H9 (cell line): Measurements from ENCODE around the gene SHPK. TPM values are rescaled to one million over a fixed set of nuclear protein-coding genes. Genes with fewer than 3 reads are reported as not detected.

Experiments used
- DNase-seq: peaks from one replicate; pipeline ENCODE4 v3.0.0-alpha.2; 2017
- H2AFZ ChIP-seq: one replicate; pipeline ENCODE4 v1.6.1; 2013; ENCODE audit warnings: mild to moderate bottlenecking, low read length, control low read depth, moderate library complexity
- H2AK5ac ChIP-seq: 2 replicates; pipeline ENCODE4 v1.6.1; 2013; ENCODE audit warnings: low read length, control low read depth, mixed read lengths; ENCODE audit not compliant: insufficient read length
- H2BK120ac ChIP-seq: one replicate; pipeline ENCODE4 v1.6.1; 2013; ENCODE audit warnings: low read depth, mild to moderate bottlenecking, low read length, control low read depth, inconsistent platforms; ENCODE audit not compliant: poor library complexity, severe bottlenecking
- H2BK12ac ChIP-seq: 2 replicates; pipeline ENCODE4 v1.6.1; 2013; ENCODE audit warnings: low read length, control low read depth, mixed read lengths, low read depth; ENCODE audit not compliant: insufficient read length
- H2BK15ac ChIP-seq: 2 replicates; pipeline ENCODE4 v1.6.1; 2013; ENCODE audit warnings: low read depth, low read length, control low read depth
- H2BK20ac ChIP-seq: one replicate; pipeline ENCODE4 v1.6.1; 2013; ENCODE audit warnings: low read depth, mild to moderate bottlenecking, low read length, control low read depth, inconsistent platforms; ENCODE audit not compliant: poor library complexity, severe bottlenecking
- H2BK5ac ChIP-seq: 2 replicates; pipeline ENCODE4 v1.6.1; 2013; ENCODE audit warnings: low read length, control low read depth, mixed read lengths; ENCODE audit not compliant: insufficient read length
- H3K14ac ChIP-seq: 2 replicates; pipeline ENCODE4 v1.6.1; 2013; ENCODE audit warnings: low read length, control low read depth; ENCODE audit not compliant: insufficient read depth
- H3K18ac ChIP-seq: 2 replicates; pipeline ENCODE4 v1.6.1; 2013; ENCODE audit warnings: low read depth, mild to moderate bottlenecking, mixed read lengths, low read length, control low read depth; ENCODE audit not compliant: insufficient read length
- H3K23ac ChIP-seq: 2 replicates; pipeline ENCODE4 v1.6.1; 2013; ENCODE audit warnings: low read length, control low read depth, mixed read lengths, low read depth; ENCODE audit not compliant: insufficient read length
- H3K23me2 ChIP-seq: 2 replicates; pipeline ENCODE4 v1.6.1; 2013; ENCODE audit warnings: low read depth, mild to moderate bottlenecking, mixed read lengths, low read length, control low read depth; ENCODE audit not compliant: insufficient read length, poor library complexity, severe bottlenecking
- H3K27ac ChIP-seq: 2 replicates; pipeline ENCODE4 v1.5.1; 2013; ENCODE audit warnings: low read length, control low read depth, mixed read lengths, low read depth; ENCODE audit not compliant: insufficient read length
- H3K27me3 ChIP-seq: 2 replicates; pipeline ENCODE4 v1.6.1; 2013; ENCODE audit warnings: low read length, control low read depth, inconsistent platforms; ENCODE audit not compliant: insufficient read depth
- H3K4ac ChIP-seq: 2 replicates; pipeline ENCODE4 v1.6.1; 2013; ENCODE audit warnings: low read depth, mild to moderate bottlenecking, control low read depth, inconsistent platforms, low read length, moderate library complexity
- H3K4me1 ChIP-seq: 2 replicates; pipeline ENCODE4 v1.6.1; 2013; ENCODE audit warnings: low read length, control low read depth, inconsistent platforms; ENCODE audit not compliant: insufficient read depth
- H3K4me2 ChIP-seq: 2 replicates; pipeline ENCODE4 v1.6.1; 2013; ENCODE audit warnings: low read length, control low read depth, mixed read lengths; ENCODE audit not compliant: insufficient read length, insufficient read depth
- H3K56ac ChIP-seq: 2 replicates; pipeline ENCODE4 v1.6.1; 2013; ENCODE audit warnings: low read depth, mild to moderate bottlenecking, mixed read lengths, low read length, control low read depth; ENCODE audit not compliant: insufficient read length
- H3K79me1 ChIP-seq: 2 replicates; pipeline ENCODE4 v1.6.1; 2013; ENCODE audit warnings: low read depth, mild to moderate bottlenecking, moderate library complexity, low read length, control low read depth, inconsistent platforms; ENCODE audit not compliant: insufficient read depth, poor library complexity, severe bottlenecking
- H3K79me2 ChIP-seq: 2 replicates; pipeline ENCODE4 v1.6.1; 2013; ENCODE audit warnings: low read length, control low read depth, inconsistent platforms; ENCODE audit not compliant: insufficient read depth
- H3K9ac ChIP-seq: 2 replicates; pipeline ENCODE4 v1.6.1; 2013; ENCODE audit warnings: low read length, control low read depth, mixed read lengths; ENCODE audit not compliant: insufficient read length; ENCODE audit errors: extremely low read depth
- H3K9me3 ChIP-seq: one replicate; pipeline ENCODE4 v1.6.1; 2013; ENCODE audit warnings: low read depth, low read length, inconsistent platforms; ENCODE audit not compliant: control insufficient read depth
- H3T11ph ChIP-seq: one replicate; pipeline ENCODE4 v1.6.1; 2013; ENCODE audit warnings: mild to moderate bottlenecking, low read length, control low read depth, inconsistent platforms
- H4K20me1 ChIP-seq: one replicate; pipeline ENCODE4 v1.6.1; 2013; ENCODE audit not compliant: control insufficient read depth, insufficient read length, insufficient read depth
- H4K5ac ChIP-seq: 2 replicates; pipeline ENCODE4 v1.6.1; 2013; ENCODE audit warnings: low read depth, mild to moderate bottlenecking, mixed read lengths, low read length, control low read depth; ENCODE audit not compliant: insufficient read length
- H4K8ac ChIP-seq: replicated peaks from 2 replicates; pipeline ENCODE4 v1.6.1; 2013; ENCODE audit warnings: low read length, control low read depth, mixed read lengths, low read depth; ENCODE audit not compliant: insufficient read length
- H4K91ac ChIP-seq: 2 replicates; pipeline ENCODE4 v1.6.1; 2013; ENCODE audit warnings: low read depth, mild to moderate bottlenecking, moderate library complexity, mixed read lengths, low read length, control low read depth; ENCODE audit not compliant: insufficient read length
- H3K27ac Mint-ChIP-seq, 3 experiments: 2 replicates in 2 of 3; 3 replicates in 1 of 3; pipeline ENCODE4 v1.8.0; 2020 to 2021; ENCODE audit warnings: mixed read lengths in 3 of 3, mild to moderate bottlenecking in 1 of 3, moderate library complexity in 1 of 3
- H3K27me3 Mint-ChIP-seq: 2 replicates; pipeline ENCODE4 v1.8.0; 2021; ENCODE audit warnings: low read depth, mild to moderate bottlenecking, moderate library complexity, mixed read lengths
- H3K36me3 Mint-ChIP-seq, 3 experiments: 2 replicates in 2 of 3; 3 replicates in 1 of 3; pipeline ENCODE4 v1.8.0; 2020 to 2021; ENCODE audit warnings: low read depth in 3 of 3, mixed read lengths in 3 of 3; ENCODE audit not compliant: insufficient read depth in 1 of 3
- H3K4me1 Mint-ChIP-seq, 2 experiments: 2 replicates each; pipeline ENCODE4 v1.8.0; 2020; ENCODE audit warnings: mixed read lengths in 2 of 2
- H3K4me3 Mint-ChIP-seq, 2 experiments: 2 replicates in 1 of 2; 3 replicates in 1 of 2; pipeline ENCODE4 v1.8.0; 2020 to 2021; ENCODE audit warnings: mild to moderate bottlenecking in 2 of 2, mixed read lengths in 2 of 2, moderate library complexity in 1 of 2
- H3K9me3 Mint-ChIP-seq, 2 experiments: 2 replicates in 1 of 2; 3 replicates in 1 of 2; pipeline ENCODE4 v1.8.0; 2020; ENCODE audit warnings: mild to moderate bottlenecking in 2 of 2, mixed read lengths in 2 of 2, moderate library complexity in 1 of 2
- CTCF ChIP-seq: fragments of 200-600 bp; sonication (generic); conservative IDR thresholded peaks from 3 replicates; pipeline ENCODE4 v1.8.0; 2021; ENCODE audit warnings: antibody characterized with exemption, mild to moderate bottlenecking
- WGBS: extraction: QIAGEN DNeasy Blood & Tissue Kit; methylation state at CpG from one replicate; pipeline ENCODE4 v1.1.7; 2013; ENCODE audit warnings: missing lambda C conversion rate, low lambda C conversion rate, mixed read lengths; ENCODE audit not compliant: insufficient read length; ENCODE audit errors: extremely low coverage; 5-methylcytosine and 5-hydroxymethylcytosine counted together
- total RNA-seq: library from RNA; stranded (reverse); gene quantifications from 2 replicates; pipeline ENCODE4 v1.2.1, GENCODE V29; 2021

SHPK gene
- total RNA-seq, 1 experiment from 2014 or later, result 27.0 TPM

- no peak overlapping the region for H3K4ac ChIP-seq
- H2BK15ac ChIP-seq, result no peak overlapping the region
- H3K79me2 ChIP-seq, result peaks cover 7% of the 10 kb centered on the region; the same call in 1 of the 2 replicates
- no peaks in the 10 kb centered on the region for H3K27me3 ChIP-seq
- H3T11ph ChIP-seq, result no peak overlapping the region
- H4K5ac ChIP-seq, result no peak overlapping the region
- no peak overlapping the region for H3K27ac ChIP-seq
- H3K9me3 Mint-ChIP-seq, result no peaks in the 10 kb centered on the region
- H2BK120ac ChIP-seq, result no peak overlapping the region
- H3K79me1 ChIP-seq, result peaks cover 9% of the 10 kb centered on the region
- no peak for DNase-seq
- H3K23me2 ChIP-seq, result peaks cover 3% of the 10 kb centered on the region
- no peak overlapping the region for H4K91ac ChIP-seq
- no peak for TF ChIP-seq CTCF
- H3K27ac Mint-ChIP-seq, result no peak overlapping the region
- no peak overlapping the region for H3K4me3 Mint-ChIP-seq
- H2BK20ac ChIP-seq, result no peak overlapping the region
- no peak overlapping the region for H3K56ac ChIP-seq
- no peaks in the 10 kb centered on the region for H3K27me3 Mint-ChIP-seq
- no peak overlapping the region for H2AFZ ChIP-seq
- no peak overlapping the region for H3K4me2 ChIP-seq
- H2BK12ac ChIP-seq, result no peak overlapping the region
- no peak overlapping the region for H3K9ac ChIP-seq
- H3K14ac ChIP-seq, result no peak overlapping the region
- peaks cover 5 to 7% of the 10 kb centered on the region in 2 experiments for H3K4me1 Mint-ChIP-seq
- no peak overlapping the region for H2AK5ac ChIP-seq
- H3K36me3 Mint-ChIP-seq, result peaks cover 20 to 57% (median 54%) of the 10 kb centered on the region in 3 experiments; a peak in 6 of 7 replicates
- no peaks in the 10 kb centered on the region for H3K9me3 ChIP-seq
- no peaks in the 10 kb centered on the region for H4K20me1 ChIP-seq
- no peaks in the 10 kb centered on the region for H3K4me1 ChIP-seq
- H3K18ac ChIP-seq, result no peak overlapping the region
- no peak overlapping the region for H3K23ac ChIP-seq
- WGBS, result no CpG with 5 or more reads among the region's 10 CpGs
- no peak overlapping the region for H4K8ac ChIP-seq
- no peak overlapping the region for H2BK5ac ChIP-seq
Measured at GRCh38 chr17:3630781-3631180, 5.3 kb downstream of the SHPK start.
